Activated CD8-positive, alpha-beta memory T cell treated with anti-CD3 and anti-CD28 coated beads for 24 hours (primary cell): ENCODE measurements around the gene GLRA3.
"Not testable (repeated sequence)": the region's sequence is repeated elsewhere in the genome, so short reads cannot be mapped to it uniquely, and the experiment has no call there.

Experiments used
- DNase-seq: peaks from one replicate; pipeline ENCODE4 v3.0.0-alpha.2; 2020

Gene GLRA3

GRCh38 chr4:174808836-174809235, 20.2 kb downstream of the GLRA3 start:
- DNase-seq = no peak

GRCh38 chr4:174808119-174808518, 20.9 kb downstream of the GLRA3 start:
- no peak for DNase-seq

GRCh38 chr4:174805746-174806145, 23.3 kb downstream of the GLRA3 start:
- no peak for DNase-seq

- no peak for DNase-seq
These were observed 34.4 kb downstream of the GLRA3 start for GRCh38 chr4:174794543-174795094.

GRCh38 chr4:174789657-174790056, 39.4 kb downstream of the GLRA3 start:
- no peak for DNase-seq

GRCh38 chr4:174778274-174778986, 50.6 kb downstream of the GLRA3 start:
- DNase-seq = not testable (repeated sequence)

GRCh38 chr4:174775366-174775765, 53.7 kb downstream of the GLRA3 start:
- no peak for DNase-seq

- no peak for DNase-seq
These were observed 64.8 kb downstream of the GLRA3 start for GRCh38 chr4:174764105-174764729.

GRCh38 chr4:174763454-174764104, 65.5 kb downstream of the GLRA3 start:
- DNase-seq = no peak

GRCh38 chr4:174761451-174761850, 67.6 kb downstream of the GLRA3 start:
- no peak for DNase-seq

GRCh38 chr4:174757736-174758135, 71.3 kb downstream of the GLRA3 start:
- no peak for DNase-seq

GRCh38 chr4:174753021-174753420, 76.0 kb downstream of the GLRA3 start:
- DNase-seq = no peak

- no peak for DNase-seq
These were observed 77.0 kb downstream of the GLRA3 start for GRCh38 chr4:174752026-174752425.

- no peak for DNase-seq
These were observed 80.0 kb downstream of the GLRA3 start for GRCh38 chr4:174749091-174749490.

- no peak for DNase-seq
These were observed 82.3 kb downstream of the GLRA3 start for GRCh38 chr4:174746710-174747109.

- DNase-seq = no peak
These were observed 86.5 kb downstream of the GLRA3 start for GRCh38 chr4:174742561-174742960.

GRCh38 chr4:174739576-174739975, 89.5 kb downstream of the GLRA3 start:
- no peak for DNase-seq

- DNase-seq = no peak
These were observed 94.9 kb downstream of the GLRA3 start for GRCh38 chr4:174734181-174734580.

GRCh38 chr4:174717828-174718227, 111.2 kb downstream of the GLRA3 start:
- no peak for DNase-seq

- DNase-seq = no peak
These were observed 111.9 kb downstream of the GLRA3 start for GRCh38 chr4:174716986-174717770.

GRCh38 chr4:174714393-174715211, 114.4 kb downstream of the GLRA3 start:
- DNase-seq = no peak

GRCh38 chr4:174713821-174714220, 115.2 kb downstream of the GLRA3 start:
- no peak for DNase-seq
